ENCODE results near the gene C1QTNF1.

The C1QTNF1 gene

DNA sequence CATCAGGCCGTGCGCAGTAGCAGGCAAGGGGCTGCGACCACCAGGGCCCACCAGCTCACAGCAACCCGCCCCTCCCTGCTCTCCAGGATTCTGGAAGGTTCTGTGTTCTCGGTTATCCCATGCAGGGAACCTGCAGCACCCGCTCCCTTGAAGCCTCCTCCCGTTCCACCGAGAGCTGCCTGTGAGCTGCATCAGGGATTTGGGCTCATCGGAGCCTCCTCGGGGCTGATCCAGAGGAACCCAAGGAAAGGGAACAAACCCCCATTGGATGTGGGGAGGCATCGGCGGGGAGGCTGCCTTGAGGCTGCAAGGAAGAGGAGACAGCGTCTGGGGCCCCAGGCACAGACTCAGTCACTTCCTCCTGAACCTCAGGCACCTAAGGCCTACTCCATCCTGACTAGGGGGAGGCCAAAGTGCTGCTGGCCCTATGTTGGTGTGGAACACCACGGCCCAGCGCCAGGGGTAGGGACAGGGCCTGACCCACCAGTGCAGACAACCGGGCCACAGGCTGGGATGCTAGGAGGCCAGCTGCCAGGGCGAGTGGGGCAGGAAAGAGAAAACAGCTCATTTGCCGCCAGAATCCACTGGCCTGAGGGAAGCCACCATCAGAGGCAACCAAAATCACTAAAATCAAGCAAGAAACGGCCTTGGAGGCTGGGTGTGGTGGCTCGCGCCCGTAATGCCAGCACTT is 29.8 kb upstream of the C1QTNF1 start:
- peaks cover 92% of the 10 kb centered on the region for H3K36me3 ChIP-seq (ENCODE audit: insufficient read depth, insufficient read length, low read length)
- TF ChIP-seq YY1 (IDR thresholded peaks at IDR 0.05; ENCODE audit: insufficient read depth, insufficient read length) (no peak), SUZ12 (IDR thresholded peaks at IDR 0.05; ENCODE audit: extremely low read depth, insufficient read depth, insufficient read length) (no peak), ZNF274 (IDR thresholded peaks at IDR 0.05; ENCODE audit: low read depth, low read length) (no peak)

DNA sequence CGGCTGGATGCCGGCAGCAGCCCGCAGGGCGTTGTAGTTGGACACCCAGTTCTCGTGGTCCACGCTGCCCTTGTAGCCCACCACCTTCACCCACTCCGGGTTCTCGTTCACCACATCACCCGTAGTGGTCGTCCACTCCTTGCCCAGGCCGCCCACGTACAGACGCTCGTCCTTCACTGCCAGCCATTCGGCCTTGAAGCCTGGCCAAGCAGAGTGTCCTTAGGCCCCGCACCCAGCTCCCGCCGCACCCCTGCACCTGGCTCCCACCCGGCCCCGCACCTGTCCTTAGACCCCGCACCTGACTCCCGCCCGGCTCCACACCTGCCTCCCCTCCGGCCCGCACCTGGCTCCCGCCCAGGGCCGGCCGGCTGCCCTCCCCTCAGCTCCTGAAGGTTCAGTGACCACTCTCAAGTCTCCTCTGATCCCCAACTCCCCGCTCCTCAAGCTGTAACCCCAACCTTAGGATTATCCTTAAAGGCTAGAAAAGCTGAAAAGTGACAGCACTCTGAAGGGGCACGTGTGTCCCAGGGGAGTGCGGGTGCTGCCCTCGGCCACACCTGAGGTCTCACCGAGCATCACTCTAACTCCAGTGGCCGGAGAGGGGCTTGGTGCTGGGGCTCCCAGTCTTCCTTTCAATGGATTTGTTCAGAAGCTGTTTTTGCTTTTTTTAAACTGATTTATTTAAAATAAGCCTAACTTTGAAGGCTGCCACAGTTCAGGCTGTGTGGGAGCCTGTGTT is 28.8 kb upstream of the C1QTNF1 start:
- H3K36me3 ChIP-seq (ENCODE audit: insufficient read depth, insufficient read length, low read length): peaks cover 93% of the 10 kb centered on the region
- TF ChIP-seq SUZ12 (IDR thresholded peaks at IDR 0.05; ENCODE audit: extremely low read depth, insufficient read depth, insufficient read length): no peak
- no peak for TF ChIP-seq YY1 (IDR thresholded peaks at IDR 0.05; ENCODE audit: insufficient read depth, insufficient read length)
- H3K9me3 ChIP-seq (ENCODE audit: insufficient read depth, low read length): no peaks in the 10 kb centered on the region

More for the DNA sequence above, 29.8 kb upstream of the C1QTNF1 start:
- no peaks in the 10 kb centered on the region for H3K9me3 ChIP-seq (ENCODE audit: insufficient read depth, low read length)
- DNase-seq (ENCODE audit: low read depth, low spot score): no peak
- H3K4me3 ChIP-seq (ENCODE audit: insufficient read length, low read depth): no peak overlapping the region
- H3K4me1 ChIP-seq (ENCODE audit: insufficient read depth, insufficient read length): peaks cover 2% of the 10 kb centered on the region
- no peaks in the 10 kb centered on the region for H3K27me3 ChIP-seq (ENCODE audit: insufficient read depth, insufficient read length)
- no peak overlapping the region for H3K9ac ChIP-seq (ENCODE audit: insufficient read length, low read depth)

DNA sequence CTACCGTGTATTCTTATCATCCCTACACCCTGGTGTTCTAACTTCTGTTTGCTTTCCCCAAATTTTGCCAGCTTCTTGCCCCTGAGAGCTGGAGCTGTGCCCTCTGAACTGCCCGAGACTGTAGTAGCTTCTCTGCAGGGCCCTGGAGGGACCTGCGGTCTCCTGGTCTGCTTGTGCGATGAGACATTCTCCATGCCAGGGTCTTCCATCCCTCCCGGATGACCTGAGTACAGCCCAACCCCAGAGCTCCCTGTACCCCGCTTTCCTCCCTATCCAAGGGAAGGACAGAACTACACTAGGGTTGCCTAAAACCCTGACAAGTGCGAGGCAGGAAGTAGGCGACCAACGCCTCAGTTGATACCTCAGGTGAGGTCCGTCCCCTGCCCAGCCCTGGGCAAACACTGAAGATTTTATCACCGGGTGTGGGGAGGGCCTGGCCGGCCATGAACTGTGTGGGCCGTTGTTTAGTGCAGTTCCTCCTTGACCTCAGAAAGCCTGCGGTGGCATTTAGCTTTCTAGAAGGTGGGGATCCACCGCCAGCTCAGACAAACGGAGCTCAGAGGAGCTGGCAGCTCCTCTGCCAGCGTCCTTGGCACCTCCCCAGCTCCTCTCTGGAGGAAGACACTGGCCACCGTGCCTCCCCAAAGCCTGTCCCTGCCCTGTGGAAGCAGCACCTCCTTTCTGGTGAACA is 28.1 kb upstream of the C1QTNF1 start:
- no peak overlapping the region for H3K4me3 ChIP-seq (ENCODE audit: insufficient read length, low read depth)
- no peaks in the 10 kb centered on the region for H3K27me3 ChIP-seq (ENCODE audit: insufficient read depth, insufficient read length)
- DNase-seq (ENCODE audit: low read depth, low spot score): no peak
- H3K9me3 ChIP-seq (ENCODE audit: insufficient read depth, low read length): no peaks in the 10 kb centered on the region
- peaks cover 93% of the 10 kb centered on the region for H3K36me3 ChIP-seq (ENCODE audit: insufficient read depth, insufficient read length, low read length)
- TF ChIP-seq YY1 (IDR thresholded peaks at IDR 0.05; ENCODE audit: insufficient read depth, insufficient read length): no peak
- no peak for TF ChIP-seq ZNF274 (IDR thresholded peaks at IDR 0.05; ENCODE audit: low read depth, low read length)
- no peak for TF ChIP-seq SUZ12 (IDR thresholded peaks at IDR 0.05; ENCODE audit: extremely low read depth, insufficient read depth, insufficient read length)
- no peak overlapping the region for H3K9ac ChIP-seq (ENCODE audit: insufficient read length, low read depth)
- H3K4me1 ChIP-seq (ENCODE audit: insufficient read depth, insufficient read length): peaks cover 3% of the 10 kb centered on the region

More for the DNA sequence above, 28.8 kb upstream of the C1QTNF1 start:
- Histone ChIP-seq H3K27me3 (ENCODE audit: insufficient read depth, insufficient read length) (no peaks in the 10 kb centered on the region), H3K4me1 (ENCODE audit: insufficient read depth, insufficient read length) (peaks cover 3% of the 10 kb centered on the region), H3K9ac (ENCODE audit: insufficient read length, low read depth) (no peak overlapping the region), H3K4me3 (ENCODE audit: insufficient read length, low read depth) (no peak overlapping the region)
- DNase-seq (ENCODE audit: low read depth, low spot score): no peak

DNA sequence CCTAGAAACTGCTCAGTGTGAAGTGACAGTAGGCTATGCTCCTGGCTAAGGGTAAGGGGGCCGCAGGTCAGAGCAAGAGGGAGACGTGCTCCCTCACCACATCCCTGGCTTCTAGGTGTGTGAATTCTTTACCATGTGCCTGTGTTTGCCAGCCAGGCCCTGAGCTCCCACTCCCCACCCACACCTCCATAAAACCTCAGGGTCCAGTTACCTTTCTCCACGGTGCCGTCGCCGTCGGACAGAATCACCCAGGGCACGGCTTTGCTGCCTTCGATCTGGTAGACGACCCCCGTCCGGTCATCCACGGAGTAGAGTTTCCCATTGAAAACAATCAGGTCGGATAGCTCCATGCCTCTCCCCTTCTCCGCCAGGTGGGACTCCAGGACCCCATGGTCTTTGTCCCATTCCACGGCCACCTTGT is 27.2 kb upstream of the C1QTNF1 start:
- TF ChIP-seq SUZ12 (IDR thresholded peaks at IDR 0.05; ENCODE audit: extremely low read depth, insufficient read depth, insufficient read length) (no peak), ZNF274 (IDR thresholded peaks at IDR 0.05; ENCODE audit: low read depth, low read length) (no peak), YY1 (IDR thresholded peaks at IDR 0.05; ENCODE audit: insufficient read depth, insufficient read length) (no peak)
- Histone ChIP-seq H3K9ac (ENCODE audit: insufficient read length, low read depth) (no peak overlapping the region), H3K4me1 (ENCODE audit: insufficient read depth, insufficient read length) (peaks cover 3% of the 10 kb centered on the region), H3K4me3 (ENCODE audit: insufficient read length, low read depth) (no peak overlapping the region), H3K27me3 (ENCODE audit: insufficient read depth, insufficient read length) (no peaks in the 10 kb centered on the region), H3K9me3 (ENCODE audit: insufficient read depth, low read length) (no peaks in the 10 kb centered on the region), H3K36me3 (ENCODE audit: insufficient read depth, insufficient read length, low read length) (peaks cover 85% of the 10 kb centered on the region)
- no peak for DNase-seq (ENCODE audit: low read depth, low spot score)

DNA sequence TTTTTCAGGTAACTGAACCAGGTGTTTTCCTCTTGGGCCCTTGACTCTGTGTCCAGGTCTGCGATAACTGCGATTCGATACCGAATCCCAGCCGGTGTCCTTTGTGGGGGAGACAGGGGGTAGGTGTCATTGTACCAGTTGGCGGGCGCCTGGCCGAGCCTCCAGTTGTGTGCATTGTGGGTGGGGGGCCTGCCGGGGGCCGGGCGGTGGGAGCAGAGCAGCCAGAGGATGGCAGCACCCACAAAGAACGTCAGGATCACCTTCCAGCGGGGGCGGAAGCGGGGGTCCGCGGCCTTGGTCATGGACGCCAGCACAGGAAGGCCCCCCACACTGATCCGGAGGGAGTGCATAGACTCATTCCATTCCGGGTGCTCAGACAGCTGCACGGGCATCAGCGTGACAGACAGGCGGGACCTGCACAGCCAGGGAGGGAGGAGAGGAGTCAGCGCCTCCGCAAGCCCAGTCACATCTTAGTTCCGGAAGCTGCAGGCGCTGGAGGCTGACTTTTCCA is 26.7 kb upstream of the C1QTNF1 start:
- no peak for DNase-seq (ENCODE audit: low read depth, low spot score)

DNA sequence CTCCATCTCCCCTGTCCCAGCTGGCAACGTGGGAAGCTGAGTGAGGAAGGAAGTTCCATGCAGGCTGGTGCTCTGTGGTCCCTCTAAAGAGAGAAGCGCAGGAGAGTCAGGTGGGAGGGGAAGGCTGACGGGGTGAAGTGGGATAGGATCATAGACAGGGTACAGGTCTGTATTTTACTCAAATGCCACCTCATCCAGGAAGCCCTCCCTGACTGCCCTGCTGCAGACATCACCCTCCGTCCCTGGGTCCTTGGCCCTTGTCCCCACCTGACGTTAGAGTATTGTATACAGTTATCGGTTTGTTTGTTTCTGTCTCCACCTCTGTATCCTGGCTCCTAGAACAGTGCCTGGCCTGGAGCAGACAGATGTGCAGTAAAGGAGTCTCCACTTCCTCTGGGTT is 26.1 kb upstream of the C1QTNF1 start:
- Histone ChIP-seq H3K4me3 (ENCODE audit: insufficient read length, low read depth) (no peak overlapping the region), H3K9ac (ENCODE audit: insufficient read length, low read depth) (no peak overlapping the region), H3K9me3 (ENCODE audit: insufficient read depth, low read length) (no peaks in the 10 kb centered on the region), H3K36me3 (ENCODE audit: insufficient read depth, insufficient read length, low read length) (peaks cover 84% of the 10 kb centered on the region), H3K4me1 (ENCODE audit: insufficient read depth, insufficient read length) (peaks cover 3% of the 10 kb centered on the region), H3K27me3 (ENCODE audit: insufficient read depth, insufficient read length) (peaks cover 6% of the 10 kb centered on the region)
- DNase-seq (ENCODE audit: low read depth, low spot score): no peak
- TF ChIP-seq ZNF274 (IDR thresholded peaks at IDR 0.05; ENCODE audit: low read depth, low read length) (no peak), YY1 (IDR thresholded peaks at IDR 0.05; ENCODE audit: insufficient read depth, insufficient read length) (no peak), SUZ12 (IDR thresholded peaks at IDR 0.05; ENCODE audit: extremely low read depth, insufficient read depth, insufficient read length) (no peak)

More for the DNA sequence above, 26.7 kb upstream of the C1QTNF1 start:
- Histone ChIP-seq H3K36me3 (ENCODE audit: insufficient read depth, insufficient read length, low read length) (peaks cover 84% of the 10 kb centered on the region), H3K27me3 (ENCODE audit: insufficient read depth, insufficient read length) (no peaks in the 10 kb centered on the region), H3K4me3 (ENCODE audit: insufficient read length, low read depth) (no peak overlapping the region), H3K9me3 (ENCODE audit: insufficient read depth, low read length) (no peaks in the 10 kb centered on the region), H3K9ac (ENCODE audit: insufficient read length, low read depth) (no peak overlapping the region), H3K4me1 (ENCODE audit: insufficient read depth, insufficient read length) (peaks cover 3% of the 10 kb centered on the region)
- TF ChIP-seq SUZ12 (IDR thresholded peaks at IDR 0.05; ENCODE audit: extremely low read depth, insufficient read depth, insufficient read length) (no peak), ZNF274 (IDR thresholded peaks at IDR 0.05; ENCODE audit: low read depth, low read length) (no peak)

Data from NT2/D1 (cell line).